Measurements from ENCODE around the gene ST8SIA5. TPM values are rescaled to one million over a fixed set of nuclear protein-coding genes. Genes with fewer than 3 reads are reported as not detected.

ST8SIA5 gene
- total RNA-seq, 1 experiment from 2014 or later, result 0.54 TPM

DNA sequence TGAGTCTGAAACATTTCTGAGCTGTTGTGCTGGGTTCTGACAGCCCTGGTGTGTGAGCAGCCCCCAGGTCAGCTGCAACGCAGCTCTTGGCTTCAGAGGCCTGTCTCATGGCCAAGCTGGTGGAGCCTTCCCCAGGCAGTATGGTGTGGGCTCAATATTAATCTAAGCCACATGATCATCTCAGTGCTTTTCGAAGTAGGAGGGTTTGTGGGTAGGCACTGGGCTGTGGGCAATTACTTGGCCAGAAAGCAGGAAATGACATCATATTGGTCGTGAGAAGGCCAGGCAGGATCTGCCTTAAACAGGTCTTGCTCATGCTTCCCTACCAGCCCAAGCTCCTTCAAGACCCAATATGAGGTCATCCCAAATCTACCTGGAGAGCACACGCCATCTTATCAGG is 126.7 kb downstream of the ST8SIA5 start:
- no peak for ATAC-seq
- DNase-seq (ENCODE audit: low read depth, low spot score), result no peak
- Histone ChIP-seq H3K9me2 (ENCODE audit: insufficient read depth) (no peaks in the 10 kb centered on the region), H3K4me1 (ENCODE audit: control insufficient read depth in 1 of 2, insufficient read depth in 2 of 2, low read length in 2 of 2) (peaks cover 0 to 8% of the 10 kb centered on the region in 2 experiments; a peak in 2 of 4 replicates), H3K27me3 (ENCODE audit: insufficient read depth, low read length) (peaks cover 33% of the 10 kb centered on the region), H3K36me3 (ENCODE audit: control insufficient read depth in 1 of 2, insufficient read depth in 2 of 2, low read length in 2 of 2) (no peaks in the 10 kb centered on the region), H3K79me2 (ENCODE audit: insufficient read depth, low read length) (no peaks in the 10 kb centered on the region), H3K27ac (ENCODE audit: low read depth, low read length) (no peak overlapping the region), H4K20me1 (ENCODE audit: insufficient read depth) (no peaks in the 10 kb centered on the region), H3K4me2 (ENCODE audit: low read length) (no peak overlapping the region), H2AFZ (ENCODE audit: low read depth, low read length, poor library complexity, severe bottlenecking) (no peak overlapping the region), H3K9me3 (ENCODE audit: control insufficient read depth in 1 of 2, insufficient read depth in 1 of 2, low read depth in 1 of 2, low read length in 2 of 2) (no peaks in the 10 kb centered on the region), H3K4me3 (replicated peaks in 1 of 2; ENCODE audit: low read depth in 1 of 2, low read length in 2 of 2) (no peak overlapping the region), H3K9ac (ENCODE audit: low read length) (no peak overlapping the region)
- BruUV-seq (replicated peaks), result no TSS peak
- ChIA-PET RAD21 (ENCODE audit: low non-redundant PET in 1 of 2, low total read pairs in 2 of 2, uncharacterized antibody in 2 of 2, unreplicated experiment in 2 of 2) (no interaction called here), POLR2A (no interaction called here), CTCF (no interaction called here)
- no peak for TF ChIP-seq SIN3A (IDR thresholded peaks at IDR 0.05; ENCODE audit: low read depth)
- no peak for TF ChIP-seq SRF (IDR thresholded peaks at IDR 0.05; ENCODE audit: low read depth)
- no peak for TF ChIP-seq SP1 (IDR thresholded peaks at IDR 0.05; ENCODE audit: low read depth)
- TF ChIP-seq FOSL1 (IDR thresholded peaks at IDR 0.05; ENCODE audit: low read depth), result no peak
- TF ChIP-seq ZFX (IDR thresholded peaks at IDR 0.05), result no peak
- TF ChIP-seq POLR2A (IDR thresholded peaks at IDR 0.05; ENCODE audit: borderline replicate concordance, extremely low read depth, insufficient read depth, insufficient read length), result no peak
- no peak for TF ChIP-seq EGR1 (IDR thresholded peaks at IDR 0.05; ENCODE audit: low read depth)
- TF ChIP-seq, protein P1, sequence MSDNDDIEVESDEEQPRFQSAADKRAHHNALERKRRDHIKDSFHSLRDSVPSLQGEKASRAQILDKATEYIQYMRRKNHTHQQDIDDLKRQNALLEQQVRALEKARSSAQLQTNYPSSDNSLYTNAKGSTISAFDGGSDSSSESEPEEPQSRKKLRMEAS (IDR thresholded peaks at IDR 0.05), result no peak
- TF ChIP-seq, protein P2, sequence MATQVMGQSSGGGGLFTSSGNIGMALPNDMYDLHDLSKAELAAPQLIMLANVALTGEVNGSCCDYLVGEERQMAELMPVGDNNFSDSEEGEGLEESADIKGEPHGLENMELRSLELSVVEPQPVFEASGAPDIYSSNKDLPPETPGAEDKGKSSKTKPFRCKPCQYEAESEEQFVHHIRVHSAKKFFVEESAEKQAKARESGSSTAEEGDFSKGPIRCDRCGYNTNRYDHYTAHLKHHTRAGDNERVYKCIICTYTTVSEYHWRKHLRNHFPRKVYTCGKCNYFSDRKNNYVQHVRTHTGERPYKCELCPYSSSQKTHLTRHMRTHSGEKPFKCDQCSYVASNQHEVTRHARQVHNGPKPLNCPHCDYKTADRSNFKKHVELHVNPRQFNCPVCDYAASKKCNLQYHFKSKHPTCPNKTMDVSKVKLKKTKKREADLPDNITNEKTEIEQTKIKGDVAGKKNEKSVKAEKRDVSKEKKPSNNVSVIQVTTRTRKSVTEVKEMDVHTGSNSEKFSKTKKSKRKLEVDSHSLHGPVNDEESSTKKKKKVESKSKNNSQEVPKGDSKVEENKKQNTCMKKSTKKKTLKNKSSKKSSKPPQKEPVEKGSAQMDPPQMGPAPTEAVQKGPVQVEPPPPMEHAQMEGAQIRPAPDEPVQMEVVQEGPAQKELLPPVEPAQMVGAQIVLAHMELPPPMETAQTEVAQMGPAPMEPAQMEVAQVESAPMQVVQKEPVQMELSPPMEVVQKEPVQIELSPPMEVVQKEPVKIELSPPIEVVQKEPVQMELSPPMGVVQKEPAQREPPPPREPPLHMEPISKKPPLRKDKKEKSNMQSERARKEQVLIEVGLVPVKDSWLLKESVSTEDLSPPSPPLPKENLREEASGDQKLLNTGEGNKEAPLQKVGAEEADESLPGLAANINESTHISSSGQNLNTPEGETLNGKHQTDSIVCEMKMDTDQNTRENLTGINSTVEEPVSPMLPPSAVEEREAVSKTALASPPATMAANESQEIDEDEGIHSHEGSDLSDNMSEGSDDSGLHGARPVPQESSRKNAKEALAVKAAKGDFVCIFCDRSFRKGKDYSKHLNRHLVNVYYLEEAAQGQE (IDR thresholded peaks at IDR 0.05; ENCODE audit: low read depth), result no peak
- TF ChIP-seq, protein P3, sequence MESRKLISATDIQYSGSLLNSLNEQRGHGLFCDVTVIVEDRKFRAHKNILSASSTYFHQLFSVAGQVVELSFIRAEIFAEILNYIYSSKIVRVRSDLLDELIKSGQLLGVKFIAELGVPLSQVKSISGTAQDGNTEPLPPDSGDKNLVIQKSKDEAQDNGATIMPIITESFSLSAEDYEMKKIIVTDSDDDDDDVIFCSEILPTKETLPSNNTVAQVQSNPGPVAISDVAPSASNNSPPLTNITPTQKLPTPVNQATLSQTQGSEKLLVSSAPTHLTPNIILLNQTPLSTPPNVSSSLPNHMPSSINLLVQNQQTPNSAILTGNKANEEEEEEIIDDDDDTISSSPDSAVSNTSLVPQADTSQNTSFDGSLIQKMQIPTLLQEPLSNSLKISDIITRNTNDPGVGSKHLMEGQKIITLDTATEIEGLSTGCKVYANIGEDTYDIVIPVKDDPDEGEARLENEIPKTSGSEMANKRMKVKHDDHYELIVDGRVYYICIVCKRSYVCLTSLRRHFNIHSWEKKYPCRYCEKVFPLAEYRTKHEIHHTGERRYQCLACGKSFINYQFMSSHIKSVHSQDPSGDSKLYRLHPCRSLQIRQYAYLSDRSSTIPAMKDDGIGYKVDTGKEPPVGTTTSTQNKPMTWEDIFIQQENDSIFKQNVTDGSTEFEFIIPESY (IDR thresholded peaks at IDR 0.05; ENCODE audit: extremely low read depth, insufficient replicate concordance, low read length), result no peak
- TF ChIP-seq POLR2AphosphoS5 (IDR thresholded peaks at IDR 0.05; ENCODE audit: low read depth, low read length), result no peak
- TF ChIP-seq CEBPB (IDR thresholded peaks at IDR 0.05; ENCODE audit: low read depth), result no peak
- no peak for TF ChIP-seq JUND (IDR thresholded peaks at IDR 0.05)
- no peak for TF ChIP-seq ELF1 (IDR thresholded peaks at IDR 0.05; ENCODE audit: borderline replicate concordance, low read depth)
- no peak for TF ChIP-seq YY1 (IDR thresholded peaks at IDR 0.05; ENCODE audit: extremely low read depth, insufficient replicate concordance, low read depth, low read length)
- TF ChIP-seq RAD21 (IDR thresholded peaks at IDR 0.05; ENCODE audit: low read depth), result no peak
- intact Hi-C loops (cut with micrococcal nuclease), result no loop called here

Data from HCT116 (cell line).